GM19025 (cell line): ENCODE measurements around the gene ADAP1.
A peak's percentile ranks its signal among the peaks of the same experiment; 100 is the strongest.

Experiments used
- ATAC-seq: cut with Tn5 transposase; IDR thresholded peaks from one replicate; pipeline ENCODE4 v1.9.1; 2021; ENCODE audit warnings: mild to moderate bottlenecking, low read depth, moderate library complexity; ENCODE audit not compliant: unreplicated experiment

Gene ADAP1

DNA sequence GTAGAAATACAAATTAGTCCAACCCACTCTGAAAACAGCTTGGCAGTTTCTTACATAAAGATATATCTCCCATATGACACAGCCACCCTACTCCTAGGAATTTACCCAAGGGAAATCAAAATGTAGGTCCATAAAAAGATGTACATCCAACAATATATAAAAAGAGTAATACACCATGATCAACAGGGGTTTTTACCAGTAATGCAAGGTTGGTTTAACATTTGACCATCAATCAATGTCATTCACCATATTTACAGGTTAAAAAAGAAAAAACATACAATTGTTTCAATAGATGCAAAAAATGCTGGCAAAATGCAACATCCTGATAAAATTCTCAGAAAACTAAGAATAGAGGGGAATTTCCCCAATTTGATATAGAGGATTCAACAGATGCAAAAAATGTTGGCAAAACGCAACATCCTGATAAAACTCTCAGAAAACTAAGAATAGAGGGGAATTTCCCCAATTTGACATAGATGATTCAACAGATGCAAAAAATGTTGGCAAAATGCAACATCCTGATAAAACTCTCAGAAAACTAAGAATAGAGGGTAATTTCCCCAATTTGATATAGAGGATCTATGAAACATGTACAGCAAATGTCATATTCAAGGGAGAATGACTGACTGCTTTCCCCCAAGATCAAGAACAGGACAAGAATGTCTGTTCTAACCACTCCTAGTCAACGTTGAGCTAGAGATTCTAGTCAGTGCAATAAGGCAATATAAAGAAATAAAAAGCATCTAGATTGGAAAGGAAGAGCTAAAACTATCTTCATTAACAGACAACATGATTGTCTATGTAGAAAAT, 13.7 kb downstream of the ADAP1 start:
- ATAC-seq = no peak

DNA sequence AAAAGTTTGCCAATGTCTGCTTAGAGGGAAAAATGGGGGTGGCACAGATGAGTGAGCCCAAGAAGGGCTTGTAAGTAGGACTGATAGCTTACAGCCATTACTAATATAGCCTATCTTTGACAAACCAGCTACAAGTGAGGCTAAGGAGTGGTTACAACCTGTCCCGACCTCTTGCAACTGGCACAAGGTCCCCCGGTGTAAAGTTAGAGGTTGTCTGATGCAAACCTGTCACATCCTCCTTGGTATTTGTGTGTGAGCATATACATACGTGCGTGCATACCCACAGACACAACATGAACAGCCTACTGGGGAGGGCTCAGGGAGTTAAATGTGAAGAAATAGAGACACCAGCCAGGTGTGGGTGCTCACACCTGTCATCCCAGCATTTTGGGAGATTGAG, 14.6 kb downstream of the ADAP1 start:
- no peak for ATAC-seq

DNA sequence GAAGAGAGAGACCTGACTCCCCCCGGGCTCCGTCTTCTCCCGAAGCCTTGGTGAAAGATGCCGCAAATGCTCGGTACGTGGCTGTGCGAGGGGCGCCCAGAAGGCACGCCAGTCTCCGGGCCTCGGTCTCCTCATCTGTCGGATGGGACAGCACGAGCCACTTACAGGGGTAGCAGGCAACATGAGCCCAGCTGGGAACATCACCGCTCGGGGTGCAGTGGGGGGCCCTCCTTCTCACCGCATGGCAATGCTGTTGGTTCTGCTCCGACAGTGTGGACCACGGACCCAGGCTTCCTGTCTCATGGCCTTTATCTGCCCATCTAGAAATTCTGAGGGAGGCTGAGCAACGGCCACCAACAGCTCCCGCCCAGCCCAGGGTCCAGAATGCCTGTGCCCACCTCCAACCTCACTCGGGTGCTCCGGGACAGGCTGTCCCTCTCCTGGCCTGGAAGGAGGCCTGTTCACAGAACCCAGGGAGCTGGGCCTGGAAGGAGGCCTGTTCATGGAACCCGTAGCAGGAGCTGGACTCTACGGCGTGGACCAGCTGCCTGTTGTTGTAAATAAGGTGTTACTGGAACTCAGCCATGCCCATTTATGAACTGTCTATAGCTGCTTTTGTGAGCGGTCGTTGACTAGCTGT, 15.8 kb downstream of the ADAP1 start:
- ATAC-seq = no peak

DNA sequence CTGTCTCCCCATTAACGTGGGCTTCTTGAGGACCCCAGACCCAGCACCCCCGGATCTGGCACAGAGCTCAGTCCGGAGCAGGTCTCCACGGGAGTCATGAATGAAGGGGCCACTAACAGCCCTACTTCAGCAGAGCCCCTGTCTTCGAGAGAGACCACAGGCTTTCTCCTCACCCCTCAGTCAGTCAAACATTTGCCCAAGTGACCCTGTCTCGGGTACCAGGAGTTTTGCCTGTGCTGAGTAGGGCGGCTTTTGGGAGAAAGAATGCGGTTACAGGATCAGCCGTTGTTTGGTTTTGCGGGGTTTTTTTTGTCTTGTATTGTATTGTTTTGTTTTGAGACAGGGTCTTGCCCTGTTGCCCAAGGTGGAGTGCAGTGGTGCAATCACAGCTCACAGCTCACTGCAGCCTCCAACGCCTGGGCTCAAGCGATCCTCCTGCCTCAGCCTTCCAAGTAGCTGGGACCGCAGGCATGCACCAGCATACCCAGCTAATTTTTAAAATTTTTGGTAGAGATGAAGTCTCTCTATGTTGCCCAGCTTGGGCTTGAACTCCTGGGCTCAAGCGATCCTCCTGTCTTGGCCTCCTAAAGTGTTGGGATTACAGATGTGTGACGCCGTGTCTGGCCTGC, 16.5 kb downstream of the ADAP1 start:
- no peak for ATAC-seq

DNA sequence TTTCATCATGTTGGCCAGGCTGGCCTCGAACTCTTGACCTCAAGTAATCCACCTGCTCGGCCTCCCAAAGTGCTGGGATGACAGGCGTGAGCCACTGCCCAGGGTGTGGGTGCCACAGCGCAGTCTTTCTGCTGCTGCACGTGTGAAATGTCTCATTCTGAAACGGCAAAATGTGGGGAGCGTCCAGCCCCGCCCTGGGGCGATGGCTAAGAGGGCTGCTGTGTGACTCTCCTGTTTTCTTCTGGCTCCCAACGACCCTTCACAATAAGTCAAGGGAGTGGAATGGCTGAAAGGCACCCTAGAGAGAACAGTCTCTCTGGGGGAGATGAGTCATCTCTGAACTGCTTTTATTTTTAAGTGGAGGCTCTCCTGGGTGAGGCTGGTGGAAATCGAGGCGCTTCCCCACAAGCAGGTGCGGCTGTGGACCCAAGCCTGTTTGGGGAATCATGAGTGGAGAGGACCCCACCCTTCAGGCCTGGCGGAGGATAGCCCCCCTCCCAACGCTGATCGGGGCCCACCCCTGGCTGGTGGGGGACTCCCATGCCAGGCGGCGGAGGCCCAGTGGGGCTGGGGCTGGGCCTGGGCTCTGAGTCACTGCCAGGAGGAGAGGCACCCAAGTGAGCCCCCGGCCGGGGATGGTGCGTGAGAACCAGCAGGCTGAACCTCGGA, 18.0 kb downstream of the ADAP1 start:
- peak; percentile 78 for ATAC-seq

DNA sequence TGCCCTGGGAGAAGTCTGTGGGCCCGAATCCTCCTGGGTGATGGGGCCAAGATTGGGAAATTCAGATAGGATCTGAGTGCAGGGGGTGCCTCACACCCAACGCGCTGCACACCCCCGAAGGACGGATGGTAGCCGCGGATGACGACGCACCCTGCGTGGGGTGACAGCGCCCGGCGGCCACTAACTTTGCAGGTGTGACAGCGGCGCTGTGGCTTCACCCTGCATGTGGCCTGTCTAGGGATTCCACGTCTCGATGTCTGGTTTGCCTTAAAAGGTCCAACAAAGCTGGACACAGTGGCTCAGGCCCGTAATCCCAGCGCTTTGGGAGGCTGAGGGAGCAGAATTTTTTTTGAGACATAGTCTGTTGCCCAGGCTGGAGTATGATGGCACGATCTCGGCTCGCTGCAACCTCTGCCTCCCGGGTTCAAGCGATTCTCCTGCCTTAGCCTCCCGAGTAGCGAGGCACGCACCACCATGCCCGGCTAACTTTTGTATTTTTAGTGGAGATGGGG, 18.6 kb downstream of the ADAP1 start:
- no peak for ATAC-seq

DNA sequence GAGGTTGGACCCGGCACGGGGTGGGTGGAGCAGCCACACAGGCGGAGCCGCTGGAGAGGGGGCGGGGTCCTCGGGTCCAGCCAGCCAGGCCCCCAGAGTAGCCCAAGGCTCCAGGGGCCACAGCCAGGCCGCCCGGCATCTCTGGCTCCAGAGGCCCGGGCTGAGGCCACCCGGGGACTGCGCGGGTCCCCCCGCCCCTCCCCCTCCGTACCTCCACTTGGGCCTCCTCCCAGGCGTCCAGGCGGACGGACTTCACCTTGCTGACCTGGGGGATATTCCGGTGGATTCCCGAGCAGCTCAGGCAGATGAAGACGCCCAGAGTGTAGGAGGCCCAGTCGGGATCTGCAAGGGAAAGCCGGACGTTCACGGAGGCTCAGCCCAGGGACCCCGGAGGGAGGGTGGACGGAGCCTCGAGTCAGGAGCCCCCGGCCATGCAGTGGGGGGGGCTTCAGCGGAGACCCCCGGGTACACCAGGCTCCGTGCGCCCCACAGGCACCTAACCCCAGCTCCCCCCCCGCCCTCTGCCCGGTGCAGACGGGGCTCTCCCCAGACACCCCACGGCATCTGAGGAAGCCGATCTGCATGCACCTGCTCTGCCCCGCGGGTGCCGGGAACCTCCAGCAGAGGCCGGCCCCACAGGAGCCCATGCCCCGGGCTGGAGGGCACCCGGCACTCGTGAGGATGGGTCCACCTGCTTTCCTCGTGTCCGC, 19.2 kb downstream of the ADAP1 start:
- no peak for ATAC-seq

DNA sequence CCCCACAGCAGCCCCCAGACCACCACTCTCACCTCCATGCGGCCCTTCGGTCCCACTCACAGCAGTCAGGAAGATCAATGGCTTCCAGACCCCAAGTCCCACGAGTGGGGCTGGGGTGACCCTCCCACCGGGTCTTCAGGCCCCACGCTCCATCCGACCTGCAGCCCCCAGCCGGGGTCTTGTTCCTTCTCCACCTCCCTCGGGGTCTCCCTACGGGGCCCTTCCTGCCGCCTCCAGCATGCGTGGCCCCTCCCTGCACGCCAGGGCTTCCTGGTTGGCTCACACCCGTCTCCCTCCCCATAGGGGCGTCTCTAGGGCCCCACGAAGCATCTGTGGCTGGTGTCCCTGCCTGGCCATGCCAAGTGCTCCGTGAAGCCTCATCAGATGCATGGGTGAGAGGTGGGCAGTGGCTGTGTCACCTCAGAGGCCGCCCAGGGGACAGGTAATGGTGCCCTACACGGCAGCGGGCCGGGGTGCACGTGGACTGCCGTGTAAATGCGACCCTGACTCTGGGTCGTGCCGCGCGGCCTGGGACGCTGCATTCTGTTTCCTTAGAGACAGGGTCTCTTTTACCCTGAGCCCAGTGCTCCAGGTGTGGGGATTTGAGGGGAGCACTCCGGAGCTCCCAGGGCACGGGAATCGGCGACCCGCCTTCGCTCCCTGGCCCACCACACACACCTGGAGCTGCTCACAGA, 19.9 kb downstream of the ADAP1 start:
- no peak for ATAC-seq

DNA sequence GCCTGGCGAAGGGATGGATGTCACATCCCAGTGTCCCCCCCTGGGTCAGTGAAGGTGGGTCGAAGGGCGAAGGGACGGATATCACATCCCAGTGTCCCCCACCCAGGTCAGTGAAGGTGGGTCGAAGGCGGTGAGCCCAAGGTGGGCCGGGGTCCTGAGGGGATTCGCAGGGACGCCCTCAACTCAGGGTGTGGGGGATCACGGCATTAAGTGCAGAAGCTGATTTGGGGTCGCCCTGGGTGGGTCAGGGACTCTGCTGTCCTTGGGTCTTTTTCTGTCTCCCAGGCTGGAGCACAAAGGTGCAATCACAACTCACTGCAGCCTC, 21.9 kb downstream of the ADAP1 start:
- ATAC-seq = no peak

DNA sequence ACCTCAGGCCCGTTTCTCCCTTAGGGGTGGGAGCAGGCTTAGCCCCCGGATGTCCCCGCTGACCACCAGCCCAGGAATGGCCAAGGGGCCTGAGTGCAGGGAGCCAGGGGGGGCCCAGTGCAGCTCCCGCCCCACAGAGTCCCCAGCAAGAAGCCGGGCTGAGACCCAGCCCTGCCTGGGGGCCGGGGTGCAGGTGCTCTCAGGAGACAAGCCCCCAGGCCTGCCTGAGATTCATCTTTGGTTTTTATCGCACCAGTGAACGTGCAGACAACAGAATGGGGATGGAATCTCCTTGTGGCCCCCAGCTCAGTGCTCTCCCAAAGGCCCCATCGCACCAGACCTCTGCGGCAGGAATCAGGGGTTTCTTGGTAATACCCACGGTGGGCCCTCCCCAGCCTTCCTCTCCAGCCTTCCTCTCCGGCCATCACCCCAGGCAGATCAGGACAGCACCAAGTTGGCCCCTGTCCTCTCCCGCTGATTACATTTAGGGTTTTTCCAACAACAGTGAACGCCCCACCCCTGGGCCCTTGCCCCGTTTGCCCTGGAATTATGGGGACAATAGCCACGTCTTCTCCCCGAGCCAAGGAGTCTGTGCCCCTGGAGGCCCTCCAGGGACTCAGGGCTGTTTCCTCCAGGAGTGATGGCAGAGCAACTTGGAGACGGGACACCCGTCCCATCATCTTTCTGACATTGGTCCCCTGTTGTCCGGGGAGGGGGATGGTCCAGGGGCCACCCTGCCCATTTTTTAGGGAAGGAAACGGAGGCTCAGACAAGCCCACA, 22.4 kb downstream of the ADAP1 start:
- ATAC-seq = no peak

DNA sequence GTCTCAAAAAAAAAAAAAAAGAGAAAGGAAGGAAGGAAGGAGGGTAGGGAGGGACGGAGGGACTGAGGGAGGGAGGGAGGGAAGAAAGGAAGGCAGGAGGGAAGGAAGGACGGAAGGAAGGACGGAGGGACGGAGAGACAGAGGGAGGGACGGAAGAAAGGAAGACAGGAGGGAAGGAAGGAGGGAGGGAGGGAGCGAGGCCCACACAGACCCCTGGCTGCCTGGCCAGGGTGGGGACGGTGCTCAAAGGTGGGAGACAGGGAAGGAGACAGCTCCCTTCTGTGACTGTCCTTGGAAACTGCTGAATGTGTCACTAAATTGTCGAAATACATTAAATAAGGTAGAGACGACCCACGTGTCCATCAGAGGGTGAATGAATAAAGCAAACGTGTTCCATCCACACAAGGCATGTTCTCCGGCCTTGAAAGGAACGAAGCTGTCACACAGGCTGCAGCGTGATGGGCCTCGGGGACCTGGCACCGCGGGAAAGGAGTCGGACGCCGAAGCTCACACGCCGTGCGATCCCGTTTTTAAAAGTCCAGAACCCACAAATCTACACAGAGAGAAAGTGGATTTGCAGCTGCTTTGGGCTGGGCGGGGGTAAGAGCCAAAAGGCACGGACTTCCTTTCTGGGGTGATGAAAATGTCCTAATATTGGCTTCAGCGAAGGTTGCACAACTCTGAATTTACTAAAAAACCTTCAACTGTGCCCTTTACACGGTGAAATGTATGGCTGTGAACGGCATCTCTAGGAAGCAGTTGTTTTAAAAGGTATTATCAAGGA, 23.3 kb downstream of the ADAP1 start:
- ATAC-seq = no peak

DNA sequence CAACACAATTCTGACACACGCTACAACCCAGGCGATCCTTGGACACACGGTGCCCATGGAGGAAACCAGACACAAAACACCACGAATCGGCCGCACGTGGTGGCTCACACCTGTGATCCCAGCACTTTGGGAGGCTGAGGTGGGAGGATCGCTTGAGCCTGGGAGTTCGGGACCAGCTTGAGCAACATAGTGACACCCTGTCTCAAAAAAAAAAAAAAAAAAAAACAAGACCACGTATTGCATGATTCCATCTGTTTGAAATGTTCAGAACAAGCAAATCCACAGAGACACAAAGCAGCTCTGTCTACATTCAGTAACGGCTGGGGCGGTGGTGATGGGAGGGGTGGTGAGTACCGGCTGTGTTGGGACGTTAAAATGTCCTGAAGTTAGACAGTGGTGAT, 25.2 kb downstream of the ADAP1 start:
- no peak for ATAC-seq

DNA sequence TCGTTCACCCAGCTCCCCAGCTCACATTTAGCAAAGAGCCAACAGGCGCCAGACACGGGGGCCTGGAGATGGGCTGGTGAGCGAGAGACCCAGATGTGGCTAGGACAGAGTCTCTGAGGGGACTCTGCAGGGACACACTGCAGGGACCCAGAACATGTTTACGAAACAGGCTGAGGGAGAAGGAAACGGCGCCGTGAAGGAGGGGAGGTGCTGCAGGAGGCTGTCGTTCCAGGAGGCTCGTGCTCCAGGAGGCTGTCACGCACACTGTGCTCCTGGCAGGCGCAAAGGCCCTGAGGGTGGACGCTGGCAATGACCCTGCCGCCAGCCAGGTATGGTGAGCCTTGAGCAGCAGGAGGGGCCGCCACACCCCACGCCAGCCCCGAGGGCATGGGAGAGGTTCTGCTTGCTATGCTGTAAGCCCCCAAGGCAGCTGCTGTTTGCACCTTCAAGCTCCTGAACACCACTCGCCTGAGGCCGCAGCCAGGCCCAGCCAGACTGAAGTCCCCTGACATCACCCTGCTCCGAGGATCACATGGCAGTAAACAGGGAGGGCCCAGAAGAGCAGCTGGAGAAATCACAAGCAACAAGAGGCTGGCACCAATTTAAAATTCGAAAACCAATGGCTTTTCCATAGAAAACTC, 27.3 kb downstream of the ADAP1 start:
- ATAC-seq = no peak

DNA sequence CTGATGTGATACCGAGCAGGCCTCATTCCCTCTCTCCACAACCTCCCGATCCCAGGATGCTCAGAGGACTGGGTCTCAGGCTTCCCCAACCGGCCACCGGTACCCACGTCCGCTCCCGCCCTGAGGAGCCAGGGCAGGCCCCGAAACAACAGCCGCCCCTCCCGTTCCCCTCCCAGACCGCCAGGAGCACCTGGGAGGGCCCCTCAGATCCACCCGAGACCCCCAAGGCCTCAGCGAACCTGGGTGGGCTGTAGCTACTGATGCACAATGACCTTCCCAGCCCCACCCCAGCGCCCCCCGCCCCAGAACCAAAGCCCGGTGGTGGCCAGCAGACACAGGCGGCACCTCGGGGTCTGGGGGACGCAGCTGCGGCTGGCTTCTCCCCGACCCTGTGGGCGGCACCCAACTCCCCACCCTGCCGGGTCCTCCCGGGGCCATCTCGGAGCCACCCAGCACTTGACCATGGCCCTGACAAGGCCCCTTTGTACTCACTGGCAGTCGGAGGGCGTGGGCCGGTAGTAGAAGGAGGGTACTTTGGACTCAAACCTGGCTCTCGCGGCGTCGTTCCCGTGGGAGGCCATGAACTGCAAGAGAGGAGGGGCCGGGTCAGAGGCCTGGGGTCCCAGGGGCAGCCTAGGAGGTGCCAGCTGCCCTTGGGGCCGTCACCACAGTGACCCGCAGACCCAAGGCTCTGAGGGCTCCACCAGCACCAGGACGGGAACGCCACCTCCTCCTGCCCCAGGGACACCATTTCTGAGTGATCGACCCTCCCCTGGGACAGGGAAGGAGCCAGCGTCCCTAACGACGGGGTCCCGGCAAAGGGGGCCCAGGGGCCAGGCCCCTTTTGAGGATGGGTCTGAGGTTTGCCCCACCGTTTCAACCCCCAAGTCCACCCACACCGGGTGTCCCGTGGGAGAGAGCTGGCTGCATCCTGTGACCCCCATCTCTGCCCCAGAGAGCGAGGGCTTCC, 28.1 kb downstream of the ADAP1 start:
- no peak for ATAC-seq

DNA sequence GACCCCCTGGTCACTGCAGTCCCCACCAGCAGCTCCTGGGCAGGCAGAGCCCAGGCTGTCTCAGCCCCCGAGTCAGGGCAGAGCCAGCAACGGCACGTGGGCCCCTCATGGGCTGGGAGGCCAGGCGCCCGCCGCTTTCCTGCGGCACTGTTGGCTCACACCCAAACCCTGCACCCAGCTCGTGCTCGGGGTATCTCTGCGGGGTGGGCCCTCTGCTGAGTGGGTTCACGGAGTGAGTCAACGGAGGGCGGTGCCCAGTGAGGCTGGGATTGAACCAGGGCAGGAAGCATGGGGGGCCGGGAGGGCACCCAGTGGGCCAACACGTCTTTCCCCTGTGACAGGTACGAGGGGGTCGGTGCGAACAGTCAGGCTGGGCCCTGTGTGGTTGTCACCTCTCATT, 28.9 kb downstream of the ADAP1 start:
- no peak for ATAC-seq

DNA sequence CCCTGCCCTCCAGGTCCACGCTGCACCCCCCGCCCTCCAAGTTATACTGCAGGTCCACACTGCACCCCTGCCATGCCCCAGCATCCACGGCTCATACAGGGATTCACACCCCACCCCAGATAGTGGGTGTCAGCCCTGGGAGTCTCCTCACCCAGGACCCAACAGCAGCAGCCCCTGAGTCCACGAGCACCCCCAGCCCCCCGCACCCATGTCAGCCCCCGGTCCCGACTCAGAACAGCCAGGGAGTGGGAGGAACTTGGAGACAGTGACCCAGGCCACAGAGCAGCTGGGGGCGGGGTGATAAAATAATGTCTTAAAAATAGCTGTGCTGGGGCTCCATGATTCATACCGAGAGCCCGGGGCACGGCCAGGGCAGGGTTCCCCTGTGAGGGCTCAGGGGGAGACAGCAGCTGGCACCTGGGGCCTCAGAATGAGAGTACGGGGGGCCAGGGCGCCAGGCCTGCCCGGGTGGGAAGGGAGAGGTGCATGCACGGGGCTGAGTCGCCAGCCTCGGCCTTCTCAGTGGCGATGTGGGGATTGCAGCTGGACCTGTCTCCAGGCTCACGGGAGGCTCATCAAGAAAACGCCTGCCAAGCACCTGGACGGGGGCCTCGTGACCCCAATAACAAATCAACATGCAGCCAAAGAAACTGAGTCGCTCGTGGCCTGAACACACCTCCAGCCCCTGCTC, 29.8 kb downstream of the ADAP1 start:
- ATAC-seq = peak; percentile 56
